RWPE1 (cell line): ENCODE data around the gene PRRX2.

Experiments used
- CTCF ChIA-PET: fragments of 350-600 bp; sonication (Branson Sonifier 250); formaldehyde crosslinking; extraction: SDS; loops from one replicate; lab custom pipeline; 2021; lab: Yijun Ruan, JAX
- POLR2A ChIA-PET: fragments of 400-600 bp; formaldehyde crosslinking; extraction: SDS; loops from one replicate; lab custom pipeline; 2020; ENCODE audit warnings: antibody characterized with exemption; ENCODE audit not compliant: low non-redundant PET; lab: Yijun Ruan, JAX
- DNase-seq: peaks from one replicate; pipeline ENCODE4 v3.0.0; 2012; ENCODE audit warnings: low spot score
- H3K27ac ChIP-seq: fragments of 450-650 bp; 2 replicates; pipeline ENCODE4 v1.5.1; 2017
- TF ChIP-seq, protein P1 (sequence below): fragments of 450-650 bp; conservative IDR thresholded peaks from 2 replicates; pipeline ENCODE4 v1.5.1; 2017; ENCODE audit warnings: low read depth, mild to moderate bottlenecking

PRRX2 gene

DNA sequence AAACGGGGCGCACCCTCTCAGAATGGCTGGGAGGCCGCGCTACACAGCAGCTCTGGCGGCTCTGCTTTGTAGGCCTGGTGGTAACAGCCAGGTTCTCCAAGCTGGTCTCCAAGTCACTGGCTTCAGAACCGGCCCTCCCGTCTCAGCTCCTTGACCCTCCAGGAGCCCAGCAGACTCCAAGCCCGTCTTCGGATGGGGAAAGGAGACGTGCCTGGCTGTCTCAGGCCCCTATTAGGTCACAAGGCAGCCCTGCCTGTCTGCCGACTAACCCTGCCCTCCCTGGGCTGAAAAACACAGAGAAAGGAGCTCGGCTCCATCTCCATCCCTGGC, 25.7 kb upstream of the PRRX2 start:
- no peak for DNase-seq
- ChIA-PET CTCF (interaction anchor here (0.6 to 5.2 kb wide), 9 partner anchors 9 to 450 kb away, joined by 3 to 33 read pairs (median 4); partner anchors contain the start of gene NTMT1), POLR2A (no interaction called here)
- H3K27ac ChIP-seq, result peak overlapping the region; percentile 82
- TF ChIP-seq, protein P1, sequence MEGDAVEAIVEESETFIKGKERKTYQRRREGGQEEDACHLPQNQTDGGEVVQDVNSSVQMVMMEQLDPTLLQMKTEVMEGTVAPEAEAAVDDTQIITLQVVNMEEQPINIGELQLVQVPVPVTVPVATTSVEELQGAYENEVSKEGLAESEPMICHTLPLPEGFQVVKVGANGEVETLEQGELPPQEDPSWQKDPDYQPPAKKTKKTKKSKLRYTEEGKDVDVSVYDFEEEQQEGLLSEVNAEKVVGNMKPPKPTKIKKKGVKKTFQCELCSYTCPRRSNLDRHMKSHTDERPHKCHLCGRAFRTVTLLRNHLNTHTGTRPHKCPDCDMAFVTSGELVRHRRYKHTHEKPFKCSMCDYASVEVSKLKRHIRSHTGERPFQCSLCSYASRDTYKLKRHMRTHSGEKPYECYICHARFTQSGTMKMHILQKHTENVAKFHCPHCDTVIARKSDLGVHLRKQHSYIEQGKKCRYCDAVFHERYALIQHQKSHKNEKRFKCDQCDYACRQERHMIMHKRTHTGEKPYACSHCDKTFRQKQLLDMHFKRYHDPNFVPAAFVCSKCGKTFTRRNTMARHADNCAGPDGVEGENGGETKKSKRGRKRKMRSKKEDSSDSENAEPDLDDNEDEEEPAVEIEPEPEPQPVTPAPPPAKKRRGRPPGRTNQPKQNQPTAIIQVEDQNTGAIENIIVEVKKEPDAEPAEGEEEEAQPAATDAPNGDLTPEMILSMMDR, result no peak

DNA sequence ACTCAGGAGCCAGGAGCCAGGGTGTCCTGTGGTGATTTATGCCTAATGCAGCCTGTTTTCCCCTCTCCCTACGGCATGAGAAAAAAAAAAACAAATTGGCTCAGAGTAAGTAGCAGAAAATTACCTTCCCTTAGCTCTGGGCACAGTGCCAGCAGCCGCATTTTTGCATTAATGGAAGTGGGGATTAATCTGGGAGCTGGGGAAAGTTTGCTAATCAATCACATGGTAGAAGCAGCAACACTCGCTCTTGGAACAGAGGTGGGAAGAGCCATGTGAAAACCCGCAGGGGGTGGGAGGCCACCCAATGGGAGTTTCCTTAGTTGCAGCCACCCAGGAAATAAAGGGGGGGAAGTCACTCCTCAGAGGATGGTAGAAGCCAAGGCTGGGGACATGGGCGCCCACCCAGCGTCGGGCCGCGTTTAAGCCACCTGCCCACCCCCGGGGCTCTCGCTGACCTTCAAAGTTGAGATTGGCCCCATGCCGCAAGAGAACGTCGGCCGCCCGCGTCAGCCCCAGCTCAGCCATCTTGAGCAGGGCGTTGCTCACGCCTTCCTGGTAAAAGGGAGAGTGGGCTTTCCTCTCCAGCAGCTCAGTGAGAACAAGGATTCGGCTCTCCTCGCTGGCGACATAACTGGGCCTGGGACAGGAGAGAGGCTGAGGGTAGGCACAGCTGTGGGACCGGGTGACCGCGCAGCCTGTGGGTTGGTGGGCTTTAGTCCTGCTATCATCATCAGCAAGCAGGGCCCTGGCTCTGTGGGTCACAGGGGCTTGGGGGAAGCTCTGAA, 25.2 kb upstream of the PRRX2 start:
- ChIA-PET CTCF (interaction anchor here (0.6 to 5.2 kb wide), 9 partner anchors 10 to 450 kb away, joined by 3 to 33 read pairs (median 4); partner anchors contain the start of gene NTMT1), POLR2A (interaction anchor here (0.5 kb wide), 1 partner anchor 14 kb away, joined by 3 read pairs; the partner anchor contains the start of gene NTMT1)
- TF ChIP-seq, protein P1, result no peak
- peak overlapping the region; percentile 82 for H3K27ac ChIP-seq
- DNase-seq, result peak; percentile 45

DNA sequence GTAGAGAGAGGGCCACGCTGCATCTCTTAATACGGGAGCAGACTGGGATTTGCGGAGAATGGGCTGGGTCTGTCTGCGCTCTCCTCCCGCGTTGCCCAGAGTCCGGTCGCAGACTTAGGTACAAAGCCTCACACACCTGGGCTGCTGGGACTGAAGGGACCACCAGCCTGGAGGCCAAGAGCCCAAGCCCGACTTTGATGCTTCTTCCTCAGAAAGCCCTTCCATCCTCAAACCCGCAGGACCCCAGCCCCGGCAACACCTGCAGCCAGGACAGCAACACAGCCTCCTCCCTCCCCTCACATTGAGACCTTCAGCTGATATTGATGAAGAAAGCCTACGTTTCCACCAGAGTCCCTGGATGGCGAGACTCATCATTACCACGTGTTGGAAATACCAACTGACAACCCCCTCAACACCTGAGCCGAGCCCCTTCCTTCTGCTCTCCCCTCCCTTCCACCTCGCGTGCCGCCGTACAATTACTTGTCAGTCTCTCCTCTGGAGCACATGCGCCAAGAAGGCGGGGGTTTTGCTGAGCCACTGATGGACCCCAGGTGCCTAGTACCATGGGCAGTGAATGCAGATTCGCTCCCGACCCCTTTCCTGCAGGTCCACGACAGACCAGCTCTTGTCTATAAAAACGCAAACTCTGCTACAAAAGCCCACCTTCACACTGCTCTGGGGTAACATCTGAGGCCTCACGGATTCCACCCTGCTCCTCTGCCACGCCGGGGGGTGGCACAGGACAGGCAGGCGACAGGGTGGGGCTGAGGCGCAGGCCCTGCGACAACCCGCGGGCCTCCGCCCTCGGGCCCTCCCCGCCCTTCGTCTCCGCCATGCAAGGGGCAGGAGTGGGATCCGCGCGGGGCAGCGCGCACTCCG, 24.3 kb upstream of the PRRX2 start:
- POLR2A ChIA-PET, result interaction anchor here (0.5 kb wide), 1 partner anchor 15 kb away, joined by 3 read pairs; the partner anchor contains the start of gene NTMT1

DNA sequence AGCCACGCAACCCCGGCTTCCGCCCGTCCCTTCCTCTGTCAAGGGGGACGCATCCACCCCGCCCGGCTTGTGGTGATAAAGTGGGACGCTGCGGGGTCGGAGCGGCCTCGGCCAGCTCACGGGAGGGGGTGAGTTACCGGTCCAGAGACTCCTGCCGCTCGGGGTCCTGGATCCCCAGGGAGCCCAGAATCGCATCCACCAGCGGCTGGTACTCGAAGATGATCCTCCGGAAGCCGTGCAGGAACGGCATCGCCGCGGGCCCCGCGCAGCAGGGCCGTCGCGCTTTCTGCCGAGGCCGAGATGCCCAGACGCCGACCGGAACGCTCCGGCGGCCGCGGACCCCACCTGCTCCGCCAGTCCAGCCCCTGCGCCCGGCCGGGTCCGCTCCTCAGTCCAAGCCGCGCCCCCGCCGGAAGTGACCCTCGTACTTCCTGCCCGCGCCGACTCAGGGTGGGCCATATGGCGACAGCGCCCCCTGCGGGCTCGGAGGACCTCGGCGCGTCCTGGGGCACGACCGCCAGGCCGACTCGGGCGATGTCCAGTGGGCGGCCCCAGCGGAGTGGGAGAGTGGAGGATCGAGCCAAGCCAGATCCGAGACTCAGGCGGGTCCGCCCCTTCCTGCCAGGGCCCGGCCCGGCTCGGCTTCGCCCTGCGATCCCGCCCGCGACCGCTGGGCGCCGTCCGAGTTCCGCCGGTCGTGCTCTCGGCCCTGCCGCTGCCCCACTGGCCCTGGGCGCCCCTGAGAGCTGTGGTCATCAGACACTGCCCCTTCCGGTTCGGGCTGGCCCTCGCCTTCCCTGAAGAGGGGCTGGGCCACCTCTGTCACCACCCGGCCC, 23.5 kb upstream of the PRRX2 start, which contains the start of gene ASB6:
Gene ASB6 (minus strand): TSS at position 402 of the 836 bp plus-strand sequence. CDS start 152 bp downstream, at position 250.
- DNase-seq, result peak; percentile 99
- TF ChIP-seq, protein P1, result peak; percentile 100
- CTCF ChIA-PET, result interaction anchor here (0.5 to 5.2 kb wide), 30 partner anchors 11 to 554 kb away, joined by 3 to 33 read pairs (median 4); partner anchors contain the start of gene NTMT1
- POLR2A ChIA-PET, result interaction anchor here (1.2 kb wide), 1 partner anchor 60 kb away, joined by 5 read pairs; no protein-coding TSS in a partner anchor
- H3K27ac ChIP-seq, result peak within 1 kb of the TSS; percentile 82

More for the DNA sequence above, 24.3 kb upstream of the PRRX2 start:
- TF ChIP-seq, protein P1, result no peak
- DNase-seq, result no peak
- CTCF ChIA-PET, result interaction anchor here (0.5 to 5.2 kb wide), 8 partner anchors 10 to 553 kb away, joined by 3 to 33 read pairs (median 4); partner anchors contain the start of gene NTMT1
- peak overlapping the region; percentile 82 for H3K27ac ChIP-seq

DNA sequence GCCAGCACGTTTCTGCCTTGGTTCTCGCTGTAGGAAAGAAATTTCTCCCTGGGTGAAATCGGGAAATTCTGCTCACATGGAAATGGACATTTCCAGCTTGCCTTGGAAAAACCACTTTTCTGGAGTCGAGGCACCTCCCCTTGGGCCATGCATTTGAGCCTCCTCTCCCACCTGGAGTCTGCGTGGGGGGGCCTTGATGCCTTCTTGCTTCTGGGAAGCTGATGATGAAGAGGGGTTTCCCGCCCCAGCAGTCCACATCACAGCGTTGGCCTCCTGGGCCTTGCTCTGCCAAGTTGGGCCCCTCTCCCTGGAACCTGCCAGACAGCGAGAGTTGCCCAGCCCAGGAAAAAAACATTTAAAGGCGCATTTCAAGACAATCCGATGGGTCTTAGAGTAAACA, 21.7 kb upstream of the PRRX2 start:
- CTCF ChIA-PET, result interaction anchor here (0.6 to 2.2 kb wide), 7 partner anchors 8 to 286 kb away, joined by 3 to 12 read pairs (median 8); no protein-coding TSS in a partner anchor
- no peak for DNase-seq
- peak overlapping the region; percentile 82 for H3K27ac ChIP-seq
- TF ChIP-seq, protein P1, result no peak
- POLR2A ChIA-PET, result interaction anchor here (0.6 kb wide), 1 partner anchor 538 kb away, joined by 5 read pairs; no protein-coding TSS in a partner anchor
